ENCODE results near the gene ANKAR.
"Not testable (repeated sequence)": the region's sequence is repeated elsewhere in the genome, so short reads cannot be mapped to it uniquely, and the experiment has no call there.

ANKAR gene

DNA sequence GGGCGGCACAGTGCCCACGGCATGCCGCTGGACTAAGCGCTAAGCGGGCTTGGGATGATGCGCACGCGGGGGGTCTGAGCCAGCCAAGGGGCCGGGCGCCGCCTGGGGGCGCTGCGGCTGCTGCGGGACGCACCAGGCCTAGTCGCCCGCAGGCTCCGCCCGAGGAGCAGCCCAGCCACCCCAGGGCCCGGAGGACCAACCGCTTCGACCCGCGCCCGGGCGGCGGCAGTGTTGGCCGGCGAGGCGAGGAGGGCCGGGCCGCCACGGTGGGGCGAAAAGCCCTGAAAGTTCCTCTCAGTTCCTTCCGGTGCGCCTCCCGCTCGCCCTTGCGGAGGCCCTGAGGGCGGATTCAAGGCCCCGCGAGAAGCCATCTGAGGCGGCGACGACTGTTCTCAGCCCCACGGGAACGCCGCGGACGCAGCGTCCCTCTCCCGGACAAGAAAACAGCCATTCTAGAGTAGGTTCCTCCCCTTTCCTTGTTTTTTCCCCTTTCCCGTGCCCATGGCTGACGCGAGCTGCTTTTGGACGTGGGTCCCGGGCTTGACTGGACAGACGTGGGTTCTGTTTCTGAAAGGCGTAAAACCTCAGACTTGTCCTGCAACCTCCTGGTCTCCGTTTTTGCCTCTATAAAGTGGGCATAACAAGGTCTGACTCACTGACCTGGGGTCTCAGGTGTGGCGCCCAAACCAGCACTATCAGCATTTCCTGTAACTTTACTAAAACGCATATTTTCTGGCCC, at the start of gene ANKAR:
TSS of gene ANKAR (plus strand) at position 297 of the 739 bp plus-strand sequence. CDS start 1,821 bp downstream, outside the sequence.
- DNase-seq, result peak in 57 of 58 donors; percentile 23 to 88 (median 80)

- no peak for DNase-seq
Observed at GRCh38 chr2:189625636-189626035, 48.8 kb upstream of the ANKAR start.

DNA sequence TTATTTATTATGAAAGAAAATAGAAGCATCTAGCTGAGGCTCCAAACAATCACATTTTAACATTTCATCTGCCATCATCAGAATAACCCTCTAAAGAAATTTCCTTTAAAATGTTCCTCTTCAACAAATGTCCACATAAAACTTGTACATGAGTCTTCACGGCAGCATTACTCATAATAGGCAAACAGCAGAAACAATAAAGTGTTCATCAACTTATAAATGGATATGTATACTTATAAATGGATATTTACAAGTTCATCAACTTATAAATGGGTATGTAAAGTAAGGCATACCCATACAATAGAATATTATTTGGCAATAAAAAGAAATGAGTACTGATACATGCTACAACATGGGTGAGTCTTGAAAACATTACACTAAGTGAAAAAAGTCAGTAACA, 46.7 kb upstream of the ANKAR start:
- no peak for DNase-seq

GRCh38 chr2:189628817-189629530, 45.5 kb upstream of the ANKAR start:
- no peak for DNase-seq

- no peak for DNase-seq
Observed at GRCh38 chr2:189629531-189630453, 44.7 kb upstream of the ANKAR start.

GRCh38 chr2:189631849-189632248, 42.6 kb upstream of the ANKAR start:
- DNase-seq, result no peak

DNA sequence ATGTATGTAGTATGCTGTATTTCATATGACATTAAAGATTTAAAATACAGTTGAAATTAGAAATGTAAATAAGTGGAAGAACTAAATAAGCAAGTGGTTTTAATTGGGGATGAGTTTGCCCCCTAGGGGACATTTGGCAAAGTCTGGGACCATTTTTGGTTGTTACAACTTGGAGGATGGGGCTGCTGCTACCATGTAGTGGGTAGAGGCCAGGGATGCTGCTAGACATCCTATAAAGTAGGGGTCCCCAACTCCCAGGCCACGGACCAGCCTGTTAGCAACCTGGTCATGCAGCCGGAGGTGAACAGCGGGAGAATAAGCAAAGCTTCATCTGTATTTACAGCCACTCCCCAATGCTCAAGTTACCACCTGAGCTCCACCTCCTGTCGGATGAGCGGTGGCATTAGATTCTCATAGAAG, 41.1 kb upstream of the ANKAR start:
- DNase-seq, result no peak

DNA sequence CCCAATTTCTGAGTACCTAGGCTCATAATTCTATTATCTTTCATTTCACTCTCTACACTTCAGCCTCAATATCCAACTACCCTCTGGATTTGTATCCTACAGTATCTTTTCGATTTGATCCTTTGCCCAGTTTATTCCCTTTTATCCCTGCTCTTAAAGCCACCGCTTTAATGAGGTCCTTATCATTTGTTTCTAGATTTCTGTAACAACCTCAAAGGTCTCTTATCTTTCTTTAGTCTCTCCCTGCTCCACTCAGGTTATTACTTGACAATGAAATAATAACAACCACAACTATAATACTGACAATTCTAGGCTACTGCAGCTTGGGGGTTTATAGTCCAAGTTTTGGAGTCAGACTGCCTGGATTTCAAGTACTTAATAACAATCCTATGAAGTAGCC, 39.1 kb upstream of the ANKAR start:
- no peak for DNase-seq

GRCh38 chr2:189638301-189639006, 36.0 kb upstream of the ANKAR start:
- no peak for DNase-seq

DNA sequence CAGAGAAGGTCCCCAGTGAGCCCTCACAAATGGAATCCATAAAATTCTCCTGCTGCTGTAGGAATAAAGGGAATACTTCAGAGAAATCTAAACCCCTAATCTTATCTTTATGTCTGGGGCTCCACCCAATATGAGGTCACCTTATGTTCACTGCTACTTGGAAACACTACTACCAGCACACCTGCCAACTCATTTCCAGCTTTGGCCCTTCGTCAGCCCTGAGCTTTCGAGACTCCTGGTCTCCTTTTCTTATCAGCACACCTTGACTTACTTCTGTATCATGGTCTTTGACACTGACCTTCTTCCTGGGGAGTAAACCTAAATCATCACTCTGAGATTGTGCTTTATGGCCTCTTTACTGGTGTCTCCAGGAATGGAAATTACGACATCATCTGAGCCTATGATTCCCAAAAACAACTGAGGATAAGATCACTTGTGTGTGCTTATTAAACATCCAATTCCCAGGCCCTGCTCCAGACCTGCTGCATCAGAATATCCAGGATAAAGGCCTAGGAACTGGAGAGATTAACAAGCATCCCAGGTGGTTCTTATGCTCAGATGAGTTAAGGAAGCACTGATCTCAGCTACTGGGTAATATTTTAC, 35.4 kb upstream of the ANKAR start:
- no peak for DNase-seq

GRCh38 chr2:189641002-189641401, 33.5 kb upstream of the ANKAR start:
- DNase-seq, result no peak

- no peak for DNase-seq
Observed at GRCh38 chr2:189641590-189641989, 32.9 kb upstream of the ANKAR start.

DNA sequence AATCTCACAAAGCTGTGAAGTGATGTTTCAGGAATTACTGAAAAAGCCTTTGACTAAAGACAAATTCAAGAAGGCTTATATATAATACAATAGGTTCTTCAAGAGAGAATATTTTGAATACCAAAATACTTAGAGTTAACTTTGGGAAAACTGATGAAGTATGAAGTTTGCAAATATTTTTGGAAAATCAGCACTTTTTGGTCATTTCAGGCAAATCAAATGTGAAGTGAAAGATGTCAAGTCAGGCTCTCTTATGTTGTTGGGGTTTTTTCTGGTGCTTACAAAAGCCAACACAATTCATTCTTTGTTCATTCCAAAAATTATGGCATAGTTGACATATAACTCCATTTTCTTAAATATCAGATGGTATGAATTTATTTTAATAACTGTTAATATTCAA, 27.9 kb upstream of the ANKAR start:
- DNase-seq, result no peak

DNA sequence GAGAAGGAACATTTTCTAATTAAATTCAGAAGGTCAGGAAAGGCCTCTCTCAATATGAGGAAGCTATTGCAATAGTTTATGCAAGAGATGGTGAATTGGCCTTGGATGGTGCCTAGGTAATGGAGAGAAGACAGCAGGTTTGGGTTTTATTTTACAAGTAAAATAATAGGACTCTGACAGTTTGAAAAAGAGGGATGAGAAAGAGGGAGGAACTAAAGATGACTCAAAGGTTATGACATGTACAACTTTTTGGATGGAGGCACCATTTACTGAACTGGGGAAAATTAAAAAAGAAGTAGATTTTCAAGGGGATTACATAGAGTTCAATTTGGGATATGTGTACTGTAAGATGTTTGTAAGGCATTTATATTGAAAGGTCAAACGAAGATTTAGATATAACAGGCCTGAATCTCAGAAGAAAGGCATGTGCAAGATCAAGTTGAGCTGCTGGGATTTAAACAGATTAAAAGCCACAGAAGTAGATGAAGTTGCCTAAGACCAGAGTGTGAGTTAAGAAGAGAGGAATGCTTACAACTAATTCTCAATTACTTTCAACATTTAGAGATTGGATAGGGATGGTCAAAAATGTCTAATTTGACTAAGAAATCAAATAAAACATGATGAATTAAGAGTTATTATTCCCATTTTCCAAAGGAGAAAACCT, 25.5 kb upstream of the ANKAR start:
- DNase-seq, result no peak

- DNase-seq, result no peak
Observed at GRCh38 chr2:189651284-189651683, 23.2 kb upstream of the ANKAR start.

- DNase-seq, result not testable (repeated sequence)
Observed at GRCh38 chr2:189653464-189653863, 21.0 kb upstream of the ANKAR start.

- DNase-seq, result no peak
Observed at GRCh38 chr2:189654641-189655040, 19.8 kb upstream of the ANKAR start.

- DNase-seq, result no peak
Observed at GRCh38 chr2:189657867-189658266, 16.6 kb upstream of the ANKAR start.

GRCh38 chr2:189658306-189659212, 15.9 kb upstream of the ANKAR start:
- no peak for DNase-seq
